Fibroblast of lung (primary cell): ENCODE measurements around the gene PRR35. TPM values are rescaled to one million over a fixed set of nuclear protein-coding genes. Genes with fewer than 3 reads are reported as not detected.

ENCODE experiments used
- DNase-seq, 2 donors: peaks; one replicate each; pipeline versions ENCODE4 v3.0.0 to v3.0.0-alpha.2; 2010; ENCODE audit warnings: low read depth in 2 of 2
- H2AFZ ChIP-seq: 2 replicates; pipeline ENCODE4 v1.5.1; 2012; ENCODE audit warnings: low read length, control low read depth, inconsistent platforms
- H3K27ac ChIP-seq: 2 replicates; pipeline ENCODE4 v1.5.1; 2011; ENCODE audit warnings: low read length, control low read depth; ENCODE audit not compliant: insufficient read depth
- H3K27me3 ChIP-seq: 2 replicates; pipeline ENCODE4 v1.5.1; 2011; ENCODE audit warnings: mild to moderate bottlenecking, low read length; ENCODE audit not compliant: control insufficient read depth, insufficient read depth
- H3K36me3 ChIP-seq: 2 replicates; pipeline ENCODE4 v1.5.1; 2011; ENCODE audit warnings: low read length; ENCODE audit not compliant: control insufficient read depth, insufficient read depth
- H3K4me1 ChIP-seq: 2 replicates; pipeline ENCODE4 v1.5.1; 2011; ENCODE audit warnings: low read length; ENCODE audit not compliant: control insufficient read depth, insufficient read depth; ENCODE audit errors: extremely low read depth
- H3K4me2 ChIP-seq: 2 replicates; pipeline ENCODE4 v1.5.1; 2011; ENCODE audit warnings: low read length, control low read depth; ENCODE audit not compliant: insufficient read depth; ENCODE audit errors: extremely low read depth
- H3K4me3 ChIP-seq, 4 experiments: fragments of 200-600 bp in 1 of 4; sonication (generic) in 1 of 4; replicated peaks in 1 of 4; 2 replicates each; pipeline ENCODE4 v1.5.1; 2011 to 2016; ENCODE audit warnings: low read length in 4 of 4, low read depth in 3 of 4, mild to moderate bottlenecking in 3 of 4, control low read depth in 2 of 4, inconsistent platforms in 1 of 4, mixed read lengths in 1 of 4; ENCODE audit not compliant: insufficient read depth in 1 of 4; ENCODE audit errors: control extremely low read depth in 1 of 4
- H3K79me2 ChIP-seq: 2 replicates; pipeline ENCODE4 v1.5.1; 2012; ENCODE audit warnings: mild to moderate bottlenecking, low read length, inconsistent platforms; ENCODE audit not compliant: control insufficient read depth, insufficient read depth
- H3K9ac ChIP-seq: 2 replicates; pipeline ENCODE4 v1.5.1; 2011; ENCODE audit warnings: mild to moderate bottlenecking, low read length, control low read depth; ENCODE audit not compliant: insufficient read depth
- H3K9me3 ChIP-seq: 2 replicates; pipeline ENCODE4 v1.5.1; 2012; ENCODE audit warnings: low read depth, low read length; ENCODE audit not compliant: control insufficient read depth, insufficient read depth
- H4K20me1 ChIP-seq: 2 replicates; pipeline ENCODE4 v1.5.1; 2011; ENCODE audit warnings: low read length; ENCODE audit not compliant: control insufficient read depth, insufficient read depth; ENCODE audit errors: extremely low read depth
- CTCF ChIP-seq, 2 donors: IDR thresholded peaks in 1 of 2; conservative IDR thresholded peaks in 1 of 2; 1 replicate in 1 of 2; 2 replicates in 1 of 2; pipeline ENCODE4 v1.5.1; 2011 to 2012; ENCODE audit warnings: low read length in 2 of 2, control low read depth in 1 of 2, inconsistent platforms in 1 of 2, low read depth in 1 of 2, mild to moderate bottlenecking in 1 of 2
- EZH2 ChIP-seq: IDR thresholded peaks from 2 replicates; pipeline ENCODE4 v1.5.1; 2012; ENCODE audit warnings: low read length, control low read depth, mild to moderate bottlenecking; ENCODE audit errors: missing control alignments
- polyA plus RNA-seq, 2 donors: library from polyadenylated mRNA; depleted of rRNA in 1 of 2; stranded (reverse) in 1 of 2; unstranded in 1 of 2; fragments of >200 nt; gene quantifications; 2 replicates each; pipeline ENCODE4 v1.2.1, GENCODE V29; 2011 to 2012; ENCODE audit warnings: missing spikeins in 1 of 2
- total RNA-seq: library from RNA; depleted of rRNA; stranded (reverse); fragments of >200 nt; gene quantifications from 2 replicates; pipeline ENCODE4 v1.2.1, GENCODE V29; 2014

Gene PRR35
- total and polyA plus RNA-seq, 2 donors (not counting 1 experiment from before 2014, with no cell fraction given): not detected

- Histone ChIP-seq H3K9me3 (no peaks in the 10 kb centered on the region), H3K27ac (peak overlapping the region; percentile 38), H3K4me2 (no peak overlapping the region), H3K9ac (no peak overlapping the region), H3K4me1 (peaks cover 5% of the 10 kb centered on the region), H3K36me3 (peaks cover 24% of the 10 kb centered on the region), H2AFZ (no peak overlapping the region), H3K79me2 (peaks cover 77% of the 10 kb centered on the region), H3K4me3 (no peak overlapping the region), H4K20me1 (no peaks in the 10 kb centered on the region), H3K27me3 (no peaks in the 10 kb centered on the region)
- TF ChIP-seq EZH2: no peak
- TF ChIP-seq CTCF (conservative IDR thresholded peaks at IDR 0.05 in 1 of 2, IDR thresholded peaks at IDR 0.05 in 1 of 2; ENCODE audit: low read depth in 1 of 2, low read length in 2 of 2): peak in 1 of 2 donors; percentile 32
- peak; percentile 79 to 81 for DNase-seq
Observed at GRCh38 chr16:539901-540530, 20.2 kb upstream of the PRR35 start.

- TF ChIP-seq EZH2 (no peak), CTCF (conservative IDR thresholded peaks at IDR 0.05 in 1 of 2, IDR thresholded peaks at IDR 0.05 in 1 of 2; ENCODE audit: low read depth in 1 of 2, low read length in 2 of 2) (no peak)
- H3K4me3 ChIP-seq: no peak overlapping the region
- no peak for DNase-seq
- H3K9ac ChIP-seq: no peak overlapping the region
- H3K9me3 ChIP-seq: no peaks in the 10 kb centered on the region
- H2AFZ ChIP-seq: no peak overlapping the region
- H3K36me3 ChIP-seq: peaks cover 22% of the 10 kb centered on the region
- no peak overlapping the region for H3K27ac ChIP-seq
- no peaks in the 10 kb centered on the region for H4K20me1 ChIP-seq
- H3K79me2 ChIP-seq: peaks cover 75% of the 10 kb centered on the region
- H3K4me1 ChIP-seq: peaks cover 5% of the 10 kb centered on the region
- no peaks in the 10 kb centered on the region for H3K27me3 ChIP-seq
- no peak overlapping the region for H3K4me2 ChIP-seq
Observed at GRCh38 chr16:540645-541340, 19.4 kb upstream of the PRR35 start.

- H3K36me3 ChIP-seq: peaks cover 15% of the 10 kb centered on the region
- TF ChIP-seq EZH2 (no peak), CTCF (conservative IDR thresholded peaks at IDR 0.05 in 1 of 2, IDR thresholded peaks at IDR 0.05 in 1 of 2; ENCODE audit: low read depth in 1 of 2, low read length in 2 of 2) (no peak)
- no peaks in the 10 kb centered on the region for H3K9me3 ChIP-seq
- no peak overlapping the region for H3K27ac ChIP-seq
- no peak overlapping the region for H3K9ac ChIP-seq
- H3K27me3 ChIP-seq: no peaks in the 10 kb centered on the region
- H4K20me1 ChIP-seq: no peaks in the 10 kb centered on the region
- DNase-seq: no peak
- H3K4me2 ChIP-seq: no peak overlapping the region
- H3K4me3 ChIP-seq: no peak overlapping the region
- H3K79me2 ChIP-seq: peaks cover 55% of the 10 kb centered on the region
- H2AFZ ChIP-seq: no peak overlapping the region
- H3K4me1 ChIP-seq: peaks cover 5% of the 10 kb centered on the region
Observed at GRCh38 chr16:543301-544164, 16.7 kb upstream of the PRR35 start.
